OCI-LY1 (cell line): ENCODE results near the gene FZD1.

Source experiments
- EZH2 ChIP-seq: fragments of 200-600 bp; sonication (generic), shearing (Covaris generic); IDR thresholded peaks from 2 replicates; pipeline ENCODE4 v1.8.0; 2017; ENCODE audit warnings: borderline replicate concordance, mixed run types, mild to moderate bottlenecking, antibody characterized with exemption, low read length, moderate library complexity, mixed read lengths
- TF ChIP-seq, protein P1 (sequence below): fragments of 200-600 bp; sonication (generic), shearing (Covaris generic); IDR thresholded peaks from 2 replicates; pipeline ENCODE4 v1.5.1; 2017; ENCODE audit warnings: mild to moderate bottlenecking, antibody characterized with exemption, low read length, moderate library complexity, mixed read lengths

DNA sequence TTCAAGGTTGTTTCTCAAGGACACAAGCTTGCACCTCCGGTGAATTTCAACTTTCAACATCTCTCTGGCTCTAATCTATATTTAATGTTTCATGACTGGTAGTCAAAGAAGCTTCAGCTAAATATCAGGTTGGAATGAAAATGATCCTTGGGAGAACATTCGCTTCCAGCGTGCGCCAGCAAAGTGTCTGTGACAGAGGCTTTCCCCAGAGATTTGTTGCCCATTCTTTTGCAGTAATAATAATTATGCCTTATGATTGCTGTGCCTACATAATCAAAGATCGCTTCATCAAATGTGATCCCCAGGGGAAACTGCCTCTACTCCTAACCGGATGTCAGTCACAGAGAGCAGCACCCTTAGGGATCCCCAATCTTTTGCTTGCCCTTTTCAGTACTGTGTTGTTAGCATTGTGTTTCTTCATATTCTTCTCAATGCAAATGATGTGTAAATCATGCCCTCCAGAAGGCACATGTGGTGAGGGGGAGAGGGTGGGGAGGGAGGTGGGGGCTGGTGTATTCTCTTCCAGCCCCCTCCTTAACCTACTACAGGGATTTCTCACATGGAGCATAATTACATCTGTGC, 30.5 kb downstream of the FZD1 start:
- TF ChIP-seq, protein P1, sequence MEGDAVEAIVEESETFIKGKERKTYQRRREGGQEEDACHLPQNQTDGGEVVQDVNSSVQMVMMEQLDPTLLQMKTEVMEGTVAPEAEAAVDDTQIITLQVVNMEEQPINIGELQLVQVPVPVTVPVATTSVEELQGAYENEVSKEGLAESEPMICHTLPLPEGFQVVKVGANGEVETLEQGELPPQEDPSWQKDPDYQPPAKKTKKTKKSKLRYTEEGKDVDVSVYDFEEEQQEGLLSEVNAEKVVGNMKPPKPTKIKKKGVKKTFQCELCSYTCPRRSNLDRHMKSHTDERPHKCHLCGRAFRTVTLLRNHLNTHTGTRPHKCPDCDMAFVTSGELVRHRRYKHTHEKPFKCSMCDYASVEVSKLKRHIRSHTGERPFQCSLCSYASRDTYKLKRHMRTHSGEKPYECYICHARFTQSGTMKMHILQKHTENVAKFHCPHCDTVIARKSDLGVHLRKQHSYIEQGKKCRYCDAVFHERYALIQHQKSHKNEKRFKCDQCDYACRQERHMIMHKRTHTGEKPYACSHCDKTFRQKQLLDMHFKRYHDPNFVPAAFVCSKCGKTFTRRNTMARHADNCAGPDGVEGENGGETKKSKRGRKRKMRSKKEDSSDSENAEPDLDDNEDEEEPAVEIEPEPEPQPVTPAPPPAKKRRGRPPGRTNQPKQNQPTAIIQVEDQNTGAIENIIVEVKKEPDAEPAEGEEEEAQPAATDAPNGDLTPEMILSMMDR = no peak
- no peak for TF ChIP-seq EZH2
